Upper lobe of left lung (tissue), 6 donors: ENCODE results near the gene DOK5. TPM values are rescaled to one million over a fixed set of nuclear protein-coding genes. Genes with fewer than 3 reads are reported as not detected.
A peak's percentile ranks its signal among the peaks of the same experiment; 100 is the strongest.
"Not testable (repeated sequence)": the region's sequence is repeated elsewhere in the genome, so short reads cannot be mapped to it uniquely, and the experiment has no call there.

Experiments
- ATAC-seq, 2 donors: fragments of 200-7000 bp; cut with Tn5 transposase; one replicate each; pipeline ENCODE4 v1.9.1; 2022; ENCODE audit warnings: mild to moderate bottlenecking in 2 of 2, moderate library complexity in 2 of 2; ENCODE audit not compliant: low FRiP score in 2 of 2
- DNase-seq, 2 donors: peaks; one replicate each; pipeline ENCODE4 v3.0.0-alpha.2; 2019 to 2020
- H3K27ac ChIP-seq, 4 donors: fragments of 200-600 bp; sonication (generic); one replicate each; pipeline ENCODE4 v1.5.1; 2016 to 2019
- H3K27me3 ChIP-seq, 4 donors: fragments of 200-600 bp; sonication (generic); one replicate each; pipeline ENCODE4 v1.5.1; 2017 to 2019
- H3K36me3 ChIP-seq, 4 donors: fragments of 200-600 bp; sonication (generic); one replicate each; pipeline ENCODE4 v1.5.1; 2016 to 2019
- H3K4me1 ChIP-seq, 4 donors: fragments of 200-600 bp; sonication (generic); one replicate each; pipeline ENCODE4 v1.5.1; 2018 to 2019
- H3K4me3 ChIP-seq, 4 donors: fragments of 200-600 bp; sonication (generic); one replicate each; pipeline ENCODE4 v1.5.1; 2017 to 2019; ENCODE audit warnings: mild to moderate bottlenecking in 2 of 4, moderate library complexity in 1 of 4
- H3K9me3 ChIP-seq, 4 donors: fragments of 200-600 bp; sonication (generic); one replicate each; pipeline ENCODE4 v1.5.1; 2018 to 2019
- CTCF ChIP-seq, 6 experiments: fragments of 450-650 bp in 4 of 6; fragments of 200-600 bp in 2 of 6; sonication (generic) in 2 of 6; IDR thresholded peaks; one replicate each; pipeline ENCODE4 v1.5.1; 2016 to 2019; ENCODE audit warnings: antibody characterized with exemption in 6 of 6
- EP300 ChIP-seq, 4 donors: sonication (generic); formaldehyde crosslinking; IDR thresholded peaks; one replicate each; pipeline ENCODE4 v1.5.1; 2017; ENCODE audit warnings: antibody characterized with exemption in 4 of 4, control low read depth in 2 of 4
- POLR2A ChIP-seq, 4 donors: fragments of 450-650 bp; IDR thresholded peaks; one replicate each; pipeline ENCODE4 v1.5.1; 2016 to 2017; ENCODE audit warnings: antibody characterized with exemption in 4 of 4, mild to moderate bottlenecking in 2 of 4
- POLR2AphosphoS5 ChIP-seq, 2 donors: sonication (generic); formaldehyde crosslinking; IDR thresholded peaks; one replicate each; pipeline ENCODE4 v1.5.1; 2017; ENCODE audit warnings: antibody characterized with exemption in 2 of 2
- WGBS, 2 donors: methylation state at CpG; one replicate each; pipeline ENCODE4 v1.1.5; 2017 to 2018; 5-methylcytosine and 5-hydroxymethylcytosine counted together
- total RNA-seq, 6 donors: library from RNA; depleted of rRNA in 4 of 6; stranded (reverse); fragments of >200 nt in 4 of 6; gene quantifications; one replicate each; pipeline versions ENCODE4 v1.1.0 to v1.2.1, GENCODE V29; 2016 to 2021
- donor health status: DM: no; HTN: no; CAD: no; lungs with moderate emphysema.
- donor health status: DM: no; HTN: yes; CAD: no; lungs with severe emphysema.

DOK5 gene
- total RNA-seq, 6 donors from 2014 or later, result 0.37 to 1.0 TPM; not detected in 4

- no peak for ATAC-seq
Observed at GRCh38 chr20:54476169-54477009, 996 bp downstream of the DOK5 start.

GRCh38 chr20:54477191-54477955 lies 2.0 kb downstream of the DOK5 start:
- H3K36me3 ChIP-seq, result no peaks in the 10 kb centered on the region
- H3K27ac ChIP-seq, result no peak overlapping the region
- H3K9me3 ChIP-seq, result no peaks in the 10 kb centered on the region
- H3K4me1 ChIP-seq, result peaks cover 4 to 15% (median 14%) of the 10 kb centered on the region in 4 donors
- DNase-seq (no peak), ATAC-seq (no peak)
- TF ChIP-seq POLR2A (IDR thresholded peaks at IDR 0.05) (no peak), CTCF (IDR thresholded peaks at IDR 0.05) (no peak), POLR2AphosphoS5 (IDR thresholded peaks at IDR 0.05) (no peak), EP300 (IDR thresholded peaks at IDR 0.05) (no peak)
- H3K27me3 ChIP-seq, result peaks cover 0 to 16% (median 8%) of the 10 kb centered on the region in 4 donors
- H3K4me3 ChIP-seq, result no peak overlapping the region
- WGBS, 2 donors, result 22 to 27% methylated on average over 3 of the region's 3 CpGs

More at GRCh38 chr20:54476169-54477009, 996 bp downstream of the DOK5 start:
- peaks cover 0 to 16% (median 8%) of the 10 kb centered on the region in 4 donors for H3K27me3 ChIP-seq
- no peaks in the 10 kb centered on the region for H3K9me3 ChIP-seq
- H3K4me3 ChIP-seq, result peak overlapping the region in 3 of 4 donors; percentile 40 to 49 (median 45)
- no peak overlapping the region for H3K27ac ChIP-seq
- peaks cover 4 to 15% (median 14%) of the 10 kb centered on the region in 4 donors for H3K4me1 ChIP-seq
- WGBS, 2 donors, result 3 to 6% methylated on average over 18 to 32 of the region's 32 CpGs
- no peaks in the 10 kb centered on the region for H3K36me3 ChIP-seq
- TF ChIP-seq EP300 (IDR thresholded peaks at IDR 0.05), result no peak
- TF ChIP-seq POLR2AphosphoS5 (IDR thresholded peaks at IDR 0.05), result no peak
- no peak for TF ChIP-seq CTCF (IDR thresholded peaks at IDR 0.05)
- TF ChIP-seq POLR2A (IDR thresholded peaks at IDR 0.05), result no peak
- no peak for DNase-seq

- 37 to 38% methylated on average over 9 of the region's 9 CpGs for WGBS, 2 donors
- DNase-seq (no peak), ATAC-seq (no peak)
- Histone ChIP-seq H3K36me3 (no peaks in the 10 kb centered on the region), H3K27me3 (peaks cover 0 to 16% (median 8%) of the 10 kb centered on the region in 4 donors), H3K4me1 (peaks cover 4 to 15% (median 14%) of the 10 kb centered on the region in 4 donors), H3K27ac (no peak overlapping the region), H3K4me3 (no peak overlapping the region), H3K9me3 (no peaks in the 10 kb centered on the region)
- TF ChIP-seq POLR2AphosphoS5 (IDR thresholded peaks at IDR 0.05) (no peak), CTCF (IDR thresholded peaks at IDR 0.05) (no peak), POLR2A (IDR thresholded peaks at IDR 0.05) (no peak), EP300 (IDR thresholded peaks at IDR 0.05) (no peak)
Observed at GRCh38 chr20:54479138-54479906, 3.9 kb downstream of the DOK5 start.

- not testable (repeated sequence) for H3K9me3 ChIP-seq, H3K36me3 ChIP-seq, H3K4me3 ChIP-seq, ATAC-seq, DNase-seq, H3K27ac ChIP-seq
- H3K27me3 ChIP-seq, result peaks cover 0 to 16% (median 7%) of the 10 kb centered on the region in 4 donors
- peaks cover 4 to 15% (median 14%) of the 10 kb centered on the region in 4 donors for H3K4me1 ChIP-seq
- WGBS, 2 donors, result 64 to 71% methylated on average over 7 of the region's 7 CpGs
Observed at GRCh38 chr20:54479937-54480336, 4.5 kb downstream of the DOK5 start.
